CD4-positive, CD25-positive, alpha-beta regulatory T cell (primary cell): Measurements from ENCODE around the gene CTNNA1. TPM values are rescaled to one million over a fixed set of nuclear protein-coding genes. Genes with fewer than 3 reads are reported as not detected.

ENCODE experiments used
- ATAC-seq, 2 donors: fragments of 150-1000 bp; cut with Tn5 transposase; one replicate each; pipeline ENCODE4 v1.10.0; 2021; ENCODE audit warnings: low read depth in 2 of 2, moderate number of reproducible peaks in 2 of 2, moderate library complexity in 1 of 2
- DNase-seq, 3 donors: peaks; one replicate each; pipeline versions ENCODE4 v3.0.0 to v3.0.0-alpha.2; 2012 to 2022; ENCODE audit warnings: mixed read lengths in 1 of 3
- H3K27ac ChIP-seq: one replicate; pipeline ENCODE4 v1.7.0; 2013; ENCODE audit warnings: mild to moderate bottlenecking, low read length; ENCODE audit not compliant: insufficient read depth, poor library complexity, severe bottlenecking
- H3K27me3 ChIP-seq: one replicate; pipeline ENCODE4 v1.7.0; 2013; ENCODE audit warnings: low read length; ENCODE audit not compliant: control insufficient read depth, insufficient read depth
- H3K36me3 ChIP-seq: one replicate; pipeline ENCODE4 v1.7.0; 2013; ENCODE audit warnings: mild to moderate bottlenecking, low read length, moderate library complexity; ENCODE audit not compliant: control insufficient read depth, insufficient read depth
- H3K4me1 ChIP-seq: 2 replicates; pipeline ENCODE4 v1.7.0; 2013; ENCODE audit warnings: mild to moderate bottlenecking, low read length; ENCODE audit not compliant: insufficient read depth, control insufficient read depth, poor library complexity, severe bottlenecking
- H3K4me3 ChIP-seq: one replicate; pipeline ENCODE4 v1.7.0; 2013; ENCODE audit warnings: low read depth, mild to moderate bottlenecking, low read length, moderate library complexity
- H3K9me3 ChIP-seq, 2 experiments: 1 replicate in 1 of 2; 2 replicates in 1 of 2; pipeline ENCODE4 v1.7.0; 2013; ENCODE audit warnings: low read length in 2 of 2, mild to moderate bottlenecking in 1 of 2, moderate library complexity in 1 of 2; ENCODE audit not compliant: control insufficient read depth in 2 of 2
- H3K27ac Mint-ChIP-seq, 3 donors: one replicate each; pipeline ENCODE4 v1.8.0; 2020 to 2022; ENCODE audit warnings: mild to moderate bottlenecking in 3 of 3, mixed read lengths in 3 of 3, moderate library complexity in 2 of 3
- H3K27me3 Mint-ChIP-seq: one replicate; pipeline ENCODE4 v1.8.0; 2022; ENCODE audit warnings: mild to moderate bottlenecking, mixed read lengths
- H3K36me3 Mint-ChIP-seq: one replicate; pipeline ENCODE4 v1.8.0; 2020; ENCODE audit warnings: mixed read lengths
- H3K4me1 Mint-ChIP-seq, 4 donors: one replicate each; pipeline ENCODE4 v1.8.0; 2020 to 2022; ENCODE audit warnings: mixed read lengths in 4 of 4, mild to moderate bottlenecking in 1 of 4
- H3K4me3 Mint-ChIP-seq, 4 donors: one replicate each; pipeline ENCODE4 v1.8.0; 2020 to 2022; ENCODE audit warnings: mild to moderate bottlenecking in 4 of 4, mixed read lengths in 4 of 4, moderate library complexity in 3 of 4
- H3K9me3 Mint-ChIP-seq, 7 donors: one replicate each; pipeline ENCODE4 v1.8.0; 2020 to 2022; ENCODE audit warnings: mixed read lengths in 7 of 7, mild to moderate bottlenecking in 3 of 7, moderate library complexity in 2 of 7
- polyA plus RNA-seq, 4 donors: library from polyadenylated mRNA; unstranded; fragments of 300-500 nt; fragmentation: Illumina TruSeq; gene quantifications; one replicate each; pipeline ENCODE4 v1.2.3, GENCODE V29; 2021
- total RNA-seq: library from RNA; stranded (reverse); gene quantifications from one replicate; pipeline ENCODE4 v1.2.3, GENCODE V29; 2022

Gene CTNNA1
- total and polyA plus RNA-seq, 5 donors from 2014 or later: 8.9 to 48.6 (median 13.5) TPM

- H3K4me1 Mint-ChIP-seq: peaks cover 0 to 2% (median 0%) of the 10 kb centered on the region in 4 donors
Measured at GRCh38 chr5:138717399-138717798, 35.8 kb upstream of the CTNNA1 start.

GRCh38 chr5:138719811-138720210, 33.4 kb upstream of the CTNNA1 start:
- no peak for DNase-seq
- no peak for ATAC-seq
- H3K36me3 Mint-ChIP-seq: no peaks in the 10 kb centered on the region
- H3K27me3 ChIP-seq: no peaks in the 10 kb centered on the region
- peaks cover 35% of the 10 kb centered on the region for H3K27me3 Mint-ChIP-seq
- H3K9me3 Mint-ChIP-seq: no peaks in the 10 kb centered on the region
- H3K36me3 ChIP-seq: no peaks in the 10 kb centered on the region
- H3K27ac ChIP-seq: no peak overlapping the region
- no peaks in the 10 kb centered on the region for H3K4me1 ChIP-seq
- no peaks in the 10 kb centered on the region for H3K9me3 ChIP-seq
- H3K4me3 Mint-ChIP-seq: no peak overlapping the region
- peaks cover 0 to 2% (median 0%) of the 10 kb centered on the region in 4 donors for H3K4me1 Mint-ChIP-seq
- no peak overlapping the region for H3K27ac Mint-ChIP-seq
- H3K4me3 ChIP-seq: no peak overlapping the region

More at GRCh38 chr5:138717399-138717798, 35.8 kb upstream of the CTNNA1 start:
- H3K4me3 ChIP-seq: no peak overlapping the region
- H3K27ac ChIP-seq: no peak overlapping the region
- DNase-seq (no peak), ATAC-seq (no peak)
- H3K36me3 ChIP-seq: no peaks in the 10 kb centered on the region
- Mint-ChIP-seq H3K27ac (no peak overlapping the region), H3K36me3 (no peaks in the 10 kb centered on the region), H3K9me3 (peaks cover 0 to 1% (median 0%) of the 10 kb centered on the region in 7 donors), H3K27me3 (peaks cover 24% of the 10 kb centered on the region), H3K4me3 (no peak overlapping the region)
- H3K4me1 ChIP-seq: no peaks in the 10 kb centered on the region
- H3K27me3 ChIP-seq: no peaks in the 10 kb centered on the region
- no peaks in the 10 kb centered on the region for H3K9me3 ChIP-seq

- H3K36me3 Mint-ChIP-seq: no peaks in the 10 kb centered on the region
- H3K4me1 ChIP-seq: no peaks in the 10 kb centered on the region
- no peak overlapping the region for H3K27ac ChIP-seq
- peaks cover 0 to 2% (median 0%) of the 10 kb centered on the region in 4 donors for H3K4me1 Mint-ChIP-seq
- H3K4me3 ChIP-seq: no peak overlapping the region
- H3K27ac Mint-ChIP-seq: no peak overlapping the region
- H3K27me3 ChIP-seq: no peaks in the 10 kb centered on the region
- no peaks in the 10 kb centered on the region for H3K9me3 Mint-ChIP-seq
- peaks cover 32% of the 10 kb centered on the region for H3K27me3 Mint-ChIP-seq
- ATAC-seq (no peak), DNase-seq (no peak)
- H3K36me3 ChIP-seq: no peaks in the 10 kb centered on the region
- H3K9me3 ChIP-seq: no peaks in the 10 kb centered on the region
- H3K4me3 Mint-ChIP-seq: no peak overlapping the region
Measured at GRCh38 chr5:138720840-138721239, 32.4 kb upstream of the CTNNA1 start.

- H3K36me3 ChIP-seq: no peaks in the 10 kb centered on the region
- no peak overlapping the region for H3K4me3 ChIP-seq
- Mint-ChIP-seq H3K4me1 (peaks cover 0 to 3% (median 2%) of the 10 kb centered on the region in 4 donors), H3K9me3 (no peaks in the 10 kb centered on the region), H3K4me3 (no peak overlapping the region), H3K27me3 (peaks cover 31% of the 10 kb centered on the region), H3K27ac (no peak overlapping the region), H3K36me3 (no peaks in the 10 kb centered on the region)
- DNase-seq: no peak
- H3K27ac ChIP-seq: no peak overlapping the region
- no peaks in the 10 kb centered on the region for H3K4me1 ChIP-seq
- no peak for ATAC-seq
- no peaks in the 10 kb centered on the region for H3K9me3 ChIP-seq
- H3K27me3 ChIP-seq: no peaks in the 10 kb centered on the region
Measured at GRCh38 chr5:138721979-138722378, 31.2 kb upstream of the CTNNA1 start.

- Mint-ChIP-seq H3K27me3 (peaks cover 26% of the 10 kb centered on the region), H3K9me3 (no peaks in the 10 kb centered on the region), H3K36me3 (no peaks in the 10 kb centered on the region), H3K4me1 (peaks cover 0 to 6% (median 4%) of the 10 kb centered on the region in 4 donors), H3K27ac (no peak overlapping the region), H3K4me3 (no peak overlapping the region)
- H3K36me3 ChIP-seq: no peaks in the 10 kb centered on the region
- no peak overlapping the region for H3K4me3 ChIP-seq
- DNase-seq (no peak), ATAC-seq (no peak)
- no peaks in the 10 kb centered on the region for H3K4me1 ChIP-seq
- H3K27ac ChIP-seq: no peak overlapping the region
- H3K27me3 ChIP-seq: no peaks in the 10 kb centered on the region
- H3K9me3 ChIP-seq: no peaks in the 10 kb centered on the region
Measured at GRCh38 chr5:138722544-138723177, 30.6 kb upstream of the CTNNA1 start.

- Mint-ChIP-seq H3K9me3 (no peaks in the 10 kb centered on the region), H3K27ac (no peak overlapping the region), H3K27me3 (peaks cover 26% of the 10 kb centered on the region), H3K4me1 (peaks cover 0 to 6% (median 4%) of the 10 kb centered on the region in 4 donors), H3K4me3 (no peak overlapping the region), H3K36me3 (no peaks in the 10 kb centered on the region)
- no peaks in the 10 kb centered on the region for H3K9me3 ChIP-seq
- ATAC-seq: no peak
- H3K4me1 ChIP-seq: no peaks in the 10 kb centered on the region
- H3K27me3 ChIP-seq: no peaks in the 10 kb centered on the region
- no peak overlapping the region for H3K4me3 ChIP-seq
- H3K27ac ChIP-seq: no peak overlapping the region
- no peak for DNase-seq
- no peaks in the 10 kb centered on the region for H3K36me3 ChIP-seq
Measured at GRCh38 chr5:138724470-138725146, 28.6 kb upstream of the CTNNA1 start.

- Histone ChIP-seq H3K4me1 (no peaks in the 10 kb centered on the region), H3K27me3 (no peaks in the 10 kb centered on the region), H3K9me3 (no peaks in the 10 kb centered on the region), H3K4me3 (no peak overlapping the region), H3K27ac (no peak overlapping the region), H3K36me3 (no peaks in the 10 kb centered on the region)
- no peak overlapping the region for H3K27ac Mint-ChIP-seq
- H3K27me3 Mint-ChIP-seq: peaks cover 26% of the 10 kb centered on the region
- no peak for ATAC-seq
- no peaks in the 10 kb centered on the region for H3K9me3 Mint-ChIP-seq
- H3K4me1 Mint-ChIP-seq: peaks cover 0 to 6% (median 4%) of the 10 kb centered on the region in 4 donors
- no peak overlapping the region for H3K4me3 Mint-ChIP-seq
- no peak for DNase-seq
- H3K36me3 Mint-ChIP-seq: no peaks in the 10 kb centered on the region
Measured at GRCh38 chr5:138725153-138725817, 27.9 kb upstream of the CTNNA1 start.
